Esophagus muscularis mucosa (tissue), 4 donors: ENCODE data around the gene ADAMTS2. TPM values are rescaled to one million over a fixed set of nuclear protein-coding genes. Genes with fewer than 3 reads are reported as not detected.

Experiments used
- DNase-seq: peaks from one replicate; pipeline ENCODE4 v3.0.0-alpha.2; 2017; ENCODE audit errors: extremely low spot score
- H3K27ac ChIP-seq, 4 donors: fragments of 200-600 bp; sonication (generic); replicated peaks in 1 of 4; 1 replicate in 3 of 4; 2 replicates in 1 of 4; pipeline ENCODE4 v1.5.1; 2016 to 2019; ENCODE audit warnings: mild to moderate bottlenecking in 1 of 4
- H3K27me3 ChIP-seq, 4 donors: fragments of 200-600 bp; sonication (generic); one replicate each; pipeline versions ENCODE4 v1.5.1 to v1.6.0; 2016 to 2019
- H3K36me3 ChIP-seq, 4 donors: fragments of 200-600 bp; sonication (generic); one replicate each; pipeline ENCODE4 v1.5.1; 2016 to 2019
- H3K4me1 ChIP-seq, 4 donors: fragments of 200-600 bp; sonication (generic); one replicate each; pipeline ENCODE4 v1.5.1; 2016 to 2019
- H3K4me3 ChIP-seq, 4 donors: fragments of 200-600 bp; sonication (generic); 1 replicate in 2 of 4; 2 replicates in 2 of 4; pipeline ENCODE4 v1.5.1; 2016 to 2019; ENCODE audit warnings: mild to moderate bottlenecking in 4 of 4, moderate library complexity in 1 of 4
- H3K9me3 ChIP-seq, 4 donors: fragments of 200-600 bp; sonication (generic); 1 replicate in 3 of 4; 2 replicates in 1 of 4; pipeline ENCODE4 v1.5.1; 2016 to 2019
- CTCF ChIP-seq, 3 experiments: fragments of 200-600 bp in 2 of 3; fragments of 450-650 bp in 1 of 3; sonication (generic) in 2 of 3; IDR thresholded peaks; one replicate each; pipeline ENCODE4 v1.5.1; 2017 to 2019; ENCODE audit warnings: antibody characterized with exemption in 3 of 3, mild to moderate bottlenecking in 2 of 3, moderate library complexity in 1 of 3
- EP300 ChIP-seq: sonication (generic); formaldehyde crosslinking; IDR thresholded peaks from one replicate; pipeline ENCODE4 v1.6.1; 2017; ENCODE audit warnings: antibody characterized with exemption
- POLR2A ChIP-seq: fragments of 450-650 bp; IDR thresholded peaks from one replicate; pipeline ENCODE4 v1.6.1; 2017; ENCODE audit warnings: antibody characterized with exemption, moderate library complexity, mild to moderate bottlenecking, low read depth
- POLR2AphosphoS5 ChIP-seq, 2 donors: sonication (generic); formaldehyde crosslinking; IDR thresholded peaks; one replicate each; pipeline ENCODE4 v1.6.1; 2017; ENCODE audit warnings: antibody characterized with exemption in 2 of 2
- WGBS: methylation state at CpG from one replicate; pipeline ENCODE4 v1.1.5; 2018; 5-methylcytosine and 5-hydroxymethylcytosine counted together
- intact Hi-C: fragments of 100-400 bp; cut with DNase I; formaldehyde crosslinking; loops from one replicate; pipeline ENCODE4 v1.15.1; 2023
- total RNA-seq, 4 donors: library from RNA; depleted of rRNA; stranded (reverse); fragments of >200 nt; gene quantifications; one replicate each; pipeline versions ENCODE4 v1.1.0 to v1.2.1, GENCODE V29; 2016

ADAMTS2 gene
- total RNA-seq, 4 donors from 2014 or later: 17.8 to 31.8 (median 21.4) TPM

GRCh38 chr5:179314606-179315355 lies 30.5 kb downstream of the ADAMTS2 start:
- peak overlapping the region; percentile 49 to 67 (median 56) for H3K27ac ChIP-seq
- TF ChIP-seq POLR2A (no peak), EP300 (no peak), CTCF (IDR thresholded peaks at IDR 0.05) (no peak), POLR2AphosphoS5 (IDR thresholded peaks at IDR 0.05) (no peak)
- DNase-seq: no peak
- no peaks in the 10 kb centered on the region for H3K36me3 ChIP-seq
- peaks cover 0 to 5% (median 0%) of the 10 kb centered on the region in 4 donors for H3K9me3 ChIP-seq
- H3K4me1 ChIP-seq: peaks cover 0 to 37% (median 30%) of the 10 kb centered on the region in 4 donors
- H3K4me3 ChIP-seq: peak overlapping the region; percentile 3 to 39 (median 28)
- H3K27me3 ChIP-seq: peaks cover 0 to 6% (median 0%) of the 10 kb centered on the region in 4 donors
- WGBS: 74% methylated on average over 8 of the region's 12 CpGs
- intact Hi-C loops: no loop called here

- intact Hi-C loops: no loop called here
- 47% methylated on average over 29 of the region's 31 CpGs for WGBS
- Histone ChIP-seq H3K4me1 (peaks cover 0 to 31% (median 28%) of the 10 kb centered on the region in 4 donors), H3K36me3 (no peaks in the 10 kb centered on the region), H3K27me3 (peaks cover 0 to 6% (median 0%) of the 10 kb centered on the region in 4 donors), H3K4me3 (peak overlapping the region; percentile 3 to 39 (median 28)), H3K27ac (peak overlapping the region; percentile 49 to 67 (median 56)), H3K9me3 (peaks cover 0 to 5% (median 0%) of the 10 kb centered on the region in 4 donors)
- no peak for DNase-seq
- TF ChIP-seq POLR2AphosphoS5 (IDR thresholded peaks at IDR 0.05) (peak in 1 of 2 donors; percentile 64), EP300 (no peak), CTCF (IDR thresholded peaks at IDR 0.05) (no peak), POLR2A (no peak)
These were observed 31.3 kb downstream of the ADAMTS2 start for GRCh38 chr5:179313849-179314521.

- Histone ChIP-seq H3K36me3 (no peaks in the 10 kb centered on the region), H3K27me3 (peaks cover 0 to 5% (median 0%) of the 10 kb centered on the region in 4 donors), H3K9me3 (peaks cover 0 to 5% (median 0%) of the 10 kb centered on the region in 4 donors), H3K27ac (no peak overlapping the region), H3K4me1 (peaks cover 0 to 20% (median 18%) of the 10 kb centered on the region in 4 donors), H3K4me3 (no peak overlapping the region)
- WGBS: 90% methylated on average over 17 of the region's 17 CpGs
- intact Hi-C loops: no loop called here
- TF ChIP-seq POLR2A (no peak), EP300 (no peak), CTCF (IDR thresholded peaks at IDR 0.05) (no peak), POLR2AphosphoS5 (IDR thresholded peaks at IDR 0.05) (no peak)
- no peak for DNase-seq
These were observed 32.6 kb downstream of the ADAMTS2 start for GRCh38 chr5:179312557-179313235.

- Histone ChIP-seq H3K4me3 (no peak overlapping the region), H3K4me1 (peaks cover 0 to 19% (median 18%) of the 10 kb centered on the region in 4 donors), H3K36me3 (no peaks in the 10 kb centered on the region), H3K27me3 (no peaks in the 10 kb centered on the region), H3K9me3 (peaks cover 0 to 9% (median 0%) of the 10 kb centered on the region in 4 donors), H3K27ac (no peak overlapping the region)
- DNase-seq: no peak
- no peak for TF ChIP-seq EP300
- TF ChIP-seq POLR2AphosphoS5 (IDR thresholded peaks at IDR 0.05): no peak
- TF ChIP-seq CTCF (IDR thresholded peaks at IDR 0.05): no peak
- TF ChIP-seq POLR2A: no peak
- intact Hi-C loops: no loop called here
- 97% methylated on average over 10 of the region's 10 CpGs for WGBS
These were observed 33.7 kb downstream of the ADAMTS2 start for GRCh38 chr5:179311581-179311980.
